K562 (cell line): ENCODE data around the gene PRKAG1. TPM values are rescaled to one million over a fixed set of nuclear protein-coding genes. Genes with fewer than 3 reads are reported as not detected.

ENCODE experiments used
- ATAC-seq: fragments of 200-7000 bp; cut with Tn5 transposase; 3 replicates; pipeline ENCODE4 v1.9.1; 2020; ENCODE audit warnings: moderate library complexity
- BruUV-seq: library from RNA; stranded (reverse); fragments of 400-500 nt; replicated peaks from 2 replicates; lab custom pipeline; 2021; lab: Mats Ljungman, UMichigan
- CTCF ChIA-PET: fragments of 300-600 bp; formaldehyde crosslinking; extraction: SDS; loops from one replicate; lab custom pipeline; 2021; ENCODE audit warnings: low intra/inter-chr PET ratio; lab: Yijun Ruan, JAX
- POLR2A ChIA-PET: fragments of 300-600, 350-650 bp; sonication (Branson Sonifier 250); formaldehyde crosslinking; extraction: SDS; loops from one replicate; lab custom pipeline; 2021; ENCODE audit warnings: antibody characterized with exemption, inconsistent platforms; lab: Yijun Ruan, JAX
- DNase-seq, 4 experiments: peaks; one replicate each; pipeline versions ENCODE4 v3.0.0 to v3.0.0-alpha.2; 2011 to 2018; ENCODE audit warnings: low spot score in 3 of 4, mixed read lengths in 3 of 4; ENCODE audit errors: extremely low read depth in 1 of 4
- FAIRE-seq: peaks from 2 replicates; lab custom pipeline; 2011; peaks lifted over from hg19 to GRCh38; lab: Jason Lieb, UNC
- H2AFZ ChIP-seq: 2 replicates; pipeline ENCODE4 v1.6.0; 2011; ENCODE audit warnings: low read depth, low read length, control low read depth, inconsistent platforms
- H3K27ac ChIP-seq: fragments of 200-600 bp; 3 replicates; pipeline ENCODE4 v1.8.0; 2011; ENCODE audit warnings: low read depth, mild to moderate bottlenecking, control low read depth, inconsistent platforms, low read length, moderate library complexity, mixed read lengths; ENCODE audit errors: extremely low read depth
- H3K27me3 ChIP-seq, 2 experiments: fragments of 300-600 bp in 1 of 2; 2 replicates in 1 of 2; 3 replicates in 1 of 2; pipeline versions ENCODE4 v1.6.0 to v1.8.0; 2011; ENCODE audit warnings: inconsistent platforms in 2 of 2, low read length in 2 of 2, mild to moderate bottlenecking in 1 of 2, mixed read lengths in 1 of 2, moderate library complexity in 1 of 2; ENCODE audit not compliant: control insufficient read depth in 2 of 2, insufficient read depth in 2 of 2
- H3K36me3 ChIP-seq: fragments of 300-600 bp; 3 replicates; pipeline ENCODE4 v1.8.0; 2011; ENCODE audit warnings: mild to moderate bottlenecking, low read length, inconsistent platforms; ENCODE audit not compliant: control insufficient read depth, insufficient read depth
- H3K4me1 ChIP-seq, 2 experiments: fragments of 200-600 bp in 1 of 2; replicated peaks in 1 of 2; 2 replicates in 1 of 2; 3 replicates in 1 of 2; pipeline versions ENCODE4 v1.5.1 to v1.8.0; 2011; ENCODE audit warnings: inconsistent platforms in 2 of 2, low read length in 2 of 2, mild to moderate bottlenecking in 1 of 2, mixed read lengths in 1 of 2, moderate library complexity in 1 of 2; ENCODE audit not compliant: control insufficient read depth in 2 of 2, insufficient read depth in 2 of 2
- H3K4me2 ChIP-seq: 2 replicates; pipeline ENCODE4 v1.6.1; 2011; ENCODE audit warnings: low read length, control low read depth, inconsistent platforms, mixed read lengths; ENCODE audit not compliant: insufficient read depth
- H3K4me3 ChIP-seq: fragments of 200-600 bp; sonication (generic), shearing (Covaris generic); 2 replicates; pipeline ENCODE4 v1.5.1; 2016; ENCODE audit warnings: control low read depth, inconsistent platforms
- H3K79me2 ChIP-seq: fragments of 200-600 bp; 3 replicates; pipeline ENCODE4 v1.8.0; 2011; ENCODE audit warnings: low read length, inconsistent platforms; ENCODE audit not compliant: control insufficient read depth, insufficient read depth
- H3K9ac ChIP-seq, 2 experiments: 2 replicates each; pipeline versions ENCODE4 v1.6.0 to v1.6.1; 2011; ENCODE audit warnings: low read depth in 2 of 2, low read length in 2 of 2, control low read depth in 1 of 2, inconsistent platforms in 1 of 2, mild to moderate bottlenecking in 1 of 2, mixed read lengths in 1 of 2; ENCODE audit not compliant: insufficient read depth in 1 of 2
- H3K9me1 ChIP-seq: one replicate; pipeline ENCODE4 v1.6.0; 2011; ENCODE audit warnings: inconsistent platforms, mild to moderate bottlenecking, low read length, moderate library complexity; ENCODE audit not compliant: control insufficient read depth, insufficient read depth
- H3K9me3 ChIP-seq: replicated peaks from 2 replicates; pipeline ENCODE4 v1.5.1; 2011; ENCODE audit warnings: low read depth, low read length, inconsistent platforms; ENCODE audit not compliant: control insufficient read depth, insufficient read depth
- H4K20me1 ChIP-seq: replicated peaks from 2 replicates; pipeline ENCODE4 v1.6.1; 2011; ENCODE audit warnings: low read length, inconsistent platforms, mixed read lengths; ENCODE audit not compliant: control insufficient read depth, insufficient read depth
- CEBPB ChIP-seq: fragments of 450-650 bp; IDR thresholded peaks from 2 replicates; pipeline ENCODE4 v1.6.1; 2016; ENCODE audit warnings: missing genetic modification characterization, missing compliant biosample characterization
- DPF2 ChIP-seq: fragments of 450-650 bp; IDR thresholded peaks from 2 replicates; pipeline ENCODE4 v1.6.1; 2016
- FOSL1 ChIP-seq: fragments of 200-800 bp; sonication (Bioruptor generic); conservative IDR thresholded peaks from 2 replicates; pipeline ENCODE4 v1.6.1; 2016; ENCODE audit warnings: missing genetic modification characterization, missing compliant biosample characterization
- HNRNPUL1 ChIP-seq: fragments of 200-400 bp; formaldehyde crosslinking; IDR thresholded peaks from 2 replicates; pipeline ENCODE4 v1.6.1; 2017; ENCODE audit warnings: low read length
- NEUROD1 ChIP-seq: fragments of 150-350 bp; IDR thresholded peaks from 2 replicates; pipeline ENCODE4 v1.6.1; 2014; ENCODE audit warnings: borderline replicate concordance, low read length, low read depth; ENCODE audit not compliant: partially characterized antibody
- PBX2 ChIP-seq, 2 experiments: IDR thresholded peaks in 1 of 2; conservative IDR thresholded peaks in 1 of 2; 2 replicates each; pipeline ENCODE4 v1.6.1; 2016; ENCODE audit warnings: low read depth in 2 of 2, mild to moderate bottlenecking in 1 of 2, missing compliant biosample characterization in 1 of 2, missing genetic modification characterization in 1 of 2, moderate library complexity in 1 of 2
- POLR2G ChIP-seq: fragments of 200-400 bp; formaldehyde crosslinking; IDR thresholded peaks from 2 replicates; pipeline ENCODE4 v1.6.1; 2017; ENCODE audit warnings: low read depth, mild to moderate bottlenecking, antibody characterized with exemption, low read length, moderate library complexity
- ZBTB26 ChIP-seq: fragments of 450-650 bp; formaldehyde crosslinking; IDR thresholded peaks from 2 replicates; pipeline ENCODE4 v1.4.0; 2022; ENCODE audit warnings: missing genetic modification characterization
- ZNF639 ChIP-seq, 2 experiments: fragments of 200-800 bp in 1 of 2; sonication (Bioruptor generic) in 1 of 2; sonication (generic) in 1 of 2; formaldehyde crosslinking in 1 of 2; IDR thresholded peaks in 1 of 2; conservative IDR thresholded peaks in 1 of 2; 2 replicates each; pipeline versions ENCODE4 v1.5.0 to v1.6.1; 2016 to 2020; ENCODE audit warnings: missing compliant biosample characterization in 1 of 2, missing genetic modification characterization in 1 of 2, missing genetic modification reagents in 1 of 2
- WGBS: fragments of 100-300 bp; shearing (Covaris generic); methylation state at CpG from one replicate; pipeline ENCODE4 v1.1.6; 2016; ENCODE audit warnings: low coverage, mixed read lengths; ENCODE audit not compliant: insufficient coverage; ENCODE audit errors: missing lambda C conversion rate; 5-methylcytosine and 5-hydroxymethylcytosine counted together
- in situ Hi-C: fragments of 300-500 bp; cut with MboI; formaldehyde crosslinking; loops from 4 replicates; pipeline ENCODE4 v1.15.0; 2018; ENCODE audit warnings: inconsistent platforms, mixed read lengths
- intact Hi-C: fragments of 100-400 bp; cut with micrococcal nuclease; formaldehyde crosslinking; loops from 2 replicates; pipeline ENCODE4 v1.14.2; 2022
- polyA plus RNA-seq, 8 experiments: library from polyadenylated mRNA; depleted of rRNA in 4 of 8; stranded (reverse) in 5 of 8; unstranded in 3 of 8; fragments of >200 nt; fragmentation: Nextera tagmentation in 2 of 8; fragmentation: Illumina TruSeq in 1 of 8; extraction: Ambion mirVana in 2 of 8; extraction: Trizol in 1 of 8; gene quantifications; 2 replicates each; pipeline versions ENCODE4 v1.2.1 to v1.2.3, GENCODE V29; 2011 to 2014; ENCODE audit warnings: inconsistent platforms in 1 of 8, missing spikeins in 1 of 8
- total RNA-seq, 7 experiments: library from RNA; depleted of rRNA in 6 of 7; stranded (reverse); fragments of >200 nt in 6 of 7; fragmentation: Illumina TruSeq in 2 of 7; extraction: Trizol in 2 of 7; gene quantifications; 2 replicates each; pipeline versions ENCODE4 v1.2.1 to v1.2.3, GENCODE V29; 2011 to 2021; ENCODE audit warnings: low replicate concordance in 1 of 7

PRKAG1 gene
- total and polyA plus RNA-seq, 9 of the 15 experiments (the other 6 are each of a cell fraction or from before 2014, with no cell fraction given): 51.1 to 126 (median 79.1) TPM

GRCh38 chr12:48994224-48995085 is 24.1 kb downstream of the PRKAG1 start:
- intact Hi-C loops: loop anchor here (1.0 to 10.0 kb wide), 3 partner anchors 58 to 240 kb away; partner anchors contain the start of gene DDX23
- no peak overlapping the region for H3K4me2 ChIP-seq
- BruUV-seq: no TSS peak
- ChIA-PET POLR2A (interaction anchor here (0.9 to 1.1 kb wide), 3 partner anchors 15 to 136 kb away, joined by 3 read pairs; no protein-coding TSS in a partner anchor), CTCF (interaction anchor here (0.7 to 2.3 kb wide), 3 partner anchors 17 to 58 kb away, joined by 3 to 11 read pairs (median 5); partner anchors contain the start of gene WNT1)
- DNase-seq (no peak), FAIRE-seq (peak; percentile 15), ATAC-seq (no peak)
- H3K9me1 ChIP-seq: no peaks in the 10 kb centered on the region
- H3K9me3 ChIP-seq: no peaks in the 10 kb centered on the region
- in situ Hi-C loops: no loop called here
- H2AFZ ChIP-seq: no peak overlapping the region
- no peak overlapping the region for H3K4me3 ChIP-seq
- no peak overlapping the region for H3K27ac ChIP-seq
- H3K36me3 ChIP-seq: no peaks in the 10 kb centered on the region
- H4K20me1 ChIP-seq: no peaks in the 10 kb centered on the region
- WGBS: 36% methylated on average over 15 of the region's 32 CpGs
- 0 out of 5 replicates have a peak, but pooled peaks cover 0 to 5% of the 10 kb centered on the region in 2 experiments for H3K27me3 ChIP-seq
- H3K79me2 ChIP-seq: peaks cover 8% of the 10 kb centered on the region; the same call in 2 of the 3 replicates
- TF ChIP-seq ZNF639 (CRISPR knock-in tag; conservative IDR thresholded peaks at IDR 0.05 in 1 of 2, IDR thresholded peaks at IDR 0.05 in 1 of 2) (no peak), FOSL1 (tag) (no peak), DPF2 (no peak), POLR2G (no peak), HNRNPUL1 (no peak), ZBTB26 (CRISPR knock-in tag) (no peak), CEBPB (tag) (no peak), PBX2 (CRISPR knock-in tag; IDR thresholded peaks at IDR 0.05; ENCODE audit: low read depth) (no peak), PBX2 (tag; conservative IDR thresholded peaks at IDR 0.05; ENCODE audit: low read depth) (no peak), NEUROD1 (no peak)
- peak overlapping the region in 1 of 2 experiments; percentile 4; a peak in 1 of 4 replicates for H3K9ac ChIP-seq
- H3K4me1 ChIP-seq: peaks cover 4 to 43% of the 10 kb centered on the region in 2 experiments; a peak in 4 of 5 replicates
